Measurements from ENCODE around the gene TRAF3IP1.

GRCh38 chr2:238336793-238337444 lies 16.6 kb downstream of the TRAF3IP1 start:
- TF ChIP-seq CTCF (IDR thresholded peaks at IDR 0.05) (no peak), POLR2A (IDR thresholded peaks at IDR 0.05) (no peak)
